Raji (cell line): Measurements from ENCODE around the gene PGM3.
A peak's percentile ranks its signal among the peaks of the same experiment; 100 is the strongest.

Experiments used
- POLR2A ChIP-seq: IDR thresholded peaks from 2 replicates; pipeline ENCODE4 v1.6.1; 2011; ENCODE audit warnings: low read depth, low read length, control low read depth; ENCODE audit not compliant: insufficient read depth

PGM3 gene, protein sequence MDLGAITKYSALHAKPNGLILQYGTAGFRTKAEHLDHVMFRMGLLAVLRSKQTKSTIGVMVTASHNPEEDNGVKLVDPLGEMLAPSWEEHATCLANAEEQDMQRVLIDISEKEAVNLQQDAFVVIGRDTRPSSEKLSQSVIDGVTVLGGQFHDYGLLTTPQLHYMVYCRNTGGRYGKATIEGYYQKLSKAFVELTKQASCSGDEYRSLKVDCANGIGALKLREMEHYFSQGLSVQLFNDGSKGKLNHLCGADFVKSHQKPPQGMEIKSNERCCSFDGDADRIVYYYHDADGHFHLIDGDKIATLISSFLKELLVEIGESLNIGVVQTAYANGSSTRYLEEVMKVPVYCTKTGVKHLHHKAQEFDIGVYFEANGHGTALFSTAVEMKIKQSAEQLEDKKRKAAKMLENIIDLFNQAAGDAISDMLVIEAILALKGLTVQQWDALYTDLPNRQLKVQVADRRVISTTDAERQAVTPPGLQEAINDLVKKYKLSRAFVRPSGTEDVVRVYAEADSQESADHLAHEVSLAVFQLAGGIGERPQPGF

DNA sequence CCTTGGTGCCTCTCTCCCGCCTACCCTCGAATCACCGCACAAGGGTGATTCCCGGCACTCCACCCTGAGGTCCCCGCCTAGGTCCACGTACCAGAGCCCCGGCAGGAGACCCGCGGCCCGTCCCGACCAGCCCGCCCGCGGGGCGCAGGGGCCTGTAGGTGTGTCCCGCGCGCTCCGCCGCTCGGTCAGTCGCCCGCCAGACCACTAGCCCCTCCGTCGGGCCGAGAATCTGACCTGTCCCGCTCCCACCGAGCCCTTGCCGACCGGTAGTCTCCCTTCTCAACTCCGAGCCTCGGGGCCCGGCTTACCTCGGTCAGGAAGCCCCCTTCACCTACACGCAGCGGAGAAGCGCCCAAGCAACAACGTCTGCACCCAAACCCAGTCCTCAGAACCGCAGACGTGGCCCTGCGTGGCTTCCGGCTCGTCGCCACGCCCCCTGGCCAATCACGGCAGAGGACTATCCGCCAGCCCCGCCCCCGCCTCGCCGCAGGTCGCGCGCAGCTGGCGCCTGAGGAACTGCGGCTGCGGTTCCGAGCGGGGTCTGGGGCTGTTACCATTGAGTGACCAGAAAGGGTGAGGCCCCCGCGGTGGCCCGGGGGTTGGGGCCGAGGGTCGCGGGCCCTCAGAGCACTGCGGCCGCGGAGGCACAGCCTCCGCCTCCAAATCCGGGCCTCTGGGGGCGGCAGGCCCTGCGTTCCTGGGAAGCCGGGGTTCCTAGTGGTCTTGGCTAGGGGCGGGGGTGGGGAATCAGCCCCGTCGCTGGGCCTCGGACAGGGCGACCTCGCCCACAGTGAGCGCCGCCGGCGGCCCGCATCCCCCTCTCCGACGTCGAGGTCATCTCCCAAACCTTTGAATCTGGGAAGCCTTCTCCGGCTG lies at the start of gene PGM3, which contains the start of gene RWDD2A:
TSS of gene PGM3 (minus strand) at position 395 of the 876 bp plus-strand sequence. CDS start 2,253 bp downstream, outside the sequence.
TSS of gene RWDD2A (plus strand) at position 487 of the 876 bp plus-strand sequence. CDS start 1,095 bp downstream, outside the sequence.
- peak; percentile 89 for TF ChIP-seq POLR2A

DNA sequence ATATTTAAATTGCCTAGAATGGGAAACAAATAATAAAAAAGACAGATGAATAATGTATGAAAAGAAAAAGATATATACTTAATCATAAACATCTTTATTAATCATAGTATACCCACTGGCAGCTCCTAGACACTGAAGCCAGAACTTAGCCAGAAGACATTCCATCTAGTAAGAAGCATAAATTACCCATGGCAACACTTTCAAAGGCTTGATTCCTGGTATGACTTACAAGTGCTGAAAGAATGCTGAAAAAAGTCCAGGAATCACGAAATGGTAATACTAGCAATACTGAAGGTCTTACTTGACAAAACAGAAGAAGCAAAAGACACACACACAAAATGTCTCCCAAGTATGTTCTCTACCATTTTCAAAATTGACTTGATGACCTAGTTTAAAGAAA lies 38.1 kb upstream of the PGM3 start:
- TF ChIP-seq POLR2A, result no peak

DNA sequence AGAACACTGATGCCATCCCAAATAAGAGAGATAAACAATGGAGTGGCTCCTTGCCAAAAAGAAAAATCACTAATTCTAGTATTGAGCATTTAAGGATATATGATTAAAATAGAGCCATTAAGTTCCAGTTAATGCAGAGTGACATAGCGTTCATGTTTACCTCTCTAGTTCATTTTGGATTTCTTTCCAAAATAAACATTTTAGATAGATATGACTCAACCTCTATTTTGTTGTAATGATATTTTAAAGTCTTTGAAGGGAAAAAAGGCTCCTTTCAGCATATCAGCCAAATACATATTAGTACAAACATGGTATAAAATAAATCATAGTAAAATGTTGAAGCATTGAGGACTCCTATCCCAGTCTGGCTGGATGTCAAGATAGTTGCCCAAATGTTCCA lies 33.5 kb upstream of the PGM3 start:
- no peak for TF ChIP-seq POLR2A

DNA sequence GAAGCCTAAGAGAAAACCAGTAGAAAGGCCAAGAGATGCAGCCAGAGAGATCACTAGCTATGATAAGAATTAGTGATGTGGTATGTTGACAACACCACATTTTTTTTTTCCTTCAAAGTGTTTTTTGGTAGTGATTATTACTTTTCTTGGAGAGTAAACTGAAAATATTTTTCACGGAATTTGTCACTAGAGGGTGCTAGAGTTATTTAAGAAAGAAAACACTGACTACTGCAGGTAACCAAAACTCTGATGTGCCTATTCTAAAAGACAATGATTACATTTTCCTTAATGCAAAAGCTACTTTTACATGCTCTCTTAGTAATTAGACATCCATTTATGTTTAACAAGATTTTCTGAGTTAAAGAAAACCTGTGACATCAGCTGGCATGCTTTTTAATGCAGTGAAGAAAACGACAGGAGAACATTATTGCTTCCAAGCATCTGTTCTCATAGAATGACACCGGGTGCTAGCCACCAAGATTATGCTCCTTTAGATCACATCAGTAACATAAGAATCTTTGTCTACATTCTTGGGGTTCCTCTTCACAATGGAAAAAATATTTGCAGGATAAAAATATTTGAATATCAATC lies 28.9 kb upstream of the PGM3 start:
- TF ChIP-seq POLR2A, result no peak

DNA sequence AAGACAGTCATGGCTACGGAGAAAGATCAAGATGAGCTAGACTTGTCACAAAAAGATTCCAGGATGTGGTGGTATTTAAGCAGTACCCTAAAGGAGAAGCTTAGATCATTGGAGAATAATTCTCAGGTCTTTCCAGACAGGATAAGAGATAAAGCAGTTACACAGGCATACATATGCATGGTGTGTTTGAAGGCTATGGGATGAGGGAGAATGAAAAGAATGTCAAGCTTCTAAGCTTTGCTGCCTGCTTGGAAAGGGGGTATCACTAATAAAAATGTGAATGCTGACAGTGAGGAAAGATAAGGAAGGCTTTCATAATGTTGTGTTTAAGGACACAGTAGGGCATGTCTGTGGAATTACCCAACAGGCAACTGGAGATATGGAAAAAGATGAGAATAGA lies 28.2 kb upstream of the PGM3 start:
- TF ChIP-seq POLR2A, result no peak

DNA sequence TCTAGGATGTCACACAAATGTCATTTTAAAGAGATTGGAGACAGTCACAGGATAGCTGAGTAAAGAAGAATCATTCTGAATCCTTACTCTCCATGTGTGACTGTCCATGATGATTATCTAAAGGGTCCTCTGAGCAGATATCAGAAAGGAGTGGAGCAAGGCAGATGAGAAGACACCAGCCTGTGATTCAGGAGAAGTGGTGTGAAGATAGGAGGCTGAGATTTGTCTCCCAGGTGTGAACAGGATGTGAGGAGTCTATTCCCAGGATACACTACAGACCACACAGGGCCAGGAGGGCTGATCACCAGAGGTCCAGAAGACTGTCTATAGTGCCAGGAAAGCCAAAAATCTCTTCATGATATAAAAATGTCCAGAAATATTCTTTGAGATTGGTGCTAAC lies 27.1 kb upstream of the PGM3 start:
- TF ChIP-seq POLR2A, result no peak

DNA sequence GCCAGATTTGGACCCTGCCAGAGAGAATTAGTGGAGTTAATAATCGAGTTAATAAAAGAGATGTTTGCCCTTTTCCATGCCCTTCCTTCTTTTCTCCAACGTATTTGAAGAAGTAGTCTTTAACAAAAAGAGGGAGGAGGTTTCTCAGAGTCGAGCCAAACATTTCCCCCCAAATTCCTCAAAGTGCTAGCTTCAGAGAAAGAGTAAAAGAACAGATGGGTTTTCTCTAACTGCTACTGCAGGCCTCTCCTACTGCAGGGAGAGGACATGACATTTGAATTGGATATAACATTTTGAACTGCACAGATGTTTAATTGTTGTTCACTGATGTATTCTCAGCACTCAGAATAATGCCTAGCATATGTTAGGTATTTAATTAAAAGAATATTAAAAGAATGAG lies 25.6 kb upstream of the PGM3 start:
- TF ChIP-seq POLR2A, result no peak

DNA sequence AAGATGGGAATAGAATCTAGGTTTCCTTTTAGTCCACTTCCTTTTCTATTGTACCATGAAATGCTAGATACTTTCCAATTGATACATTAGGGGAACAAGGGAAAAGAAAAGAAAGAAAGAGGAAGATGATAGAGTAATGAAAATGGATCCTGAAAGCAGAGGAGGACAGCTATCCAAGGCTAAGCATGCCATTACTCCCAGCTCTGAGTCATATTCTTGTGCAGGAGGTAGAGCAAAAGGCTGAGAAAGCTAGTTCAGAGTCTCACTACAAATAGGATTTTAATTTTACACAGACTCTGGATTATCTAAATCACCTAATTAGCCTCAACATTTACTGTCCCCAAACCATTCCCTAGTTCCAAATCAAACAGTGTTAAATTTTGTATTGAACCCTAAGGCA lies 23.7 kb upstream of the PGM3 start:
- TF ChIP-seq POLR2A, result no peak

DNA sequence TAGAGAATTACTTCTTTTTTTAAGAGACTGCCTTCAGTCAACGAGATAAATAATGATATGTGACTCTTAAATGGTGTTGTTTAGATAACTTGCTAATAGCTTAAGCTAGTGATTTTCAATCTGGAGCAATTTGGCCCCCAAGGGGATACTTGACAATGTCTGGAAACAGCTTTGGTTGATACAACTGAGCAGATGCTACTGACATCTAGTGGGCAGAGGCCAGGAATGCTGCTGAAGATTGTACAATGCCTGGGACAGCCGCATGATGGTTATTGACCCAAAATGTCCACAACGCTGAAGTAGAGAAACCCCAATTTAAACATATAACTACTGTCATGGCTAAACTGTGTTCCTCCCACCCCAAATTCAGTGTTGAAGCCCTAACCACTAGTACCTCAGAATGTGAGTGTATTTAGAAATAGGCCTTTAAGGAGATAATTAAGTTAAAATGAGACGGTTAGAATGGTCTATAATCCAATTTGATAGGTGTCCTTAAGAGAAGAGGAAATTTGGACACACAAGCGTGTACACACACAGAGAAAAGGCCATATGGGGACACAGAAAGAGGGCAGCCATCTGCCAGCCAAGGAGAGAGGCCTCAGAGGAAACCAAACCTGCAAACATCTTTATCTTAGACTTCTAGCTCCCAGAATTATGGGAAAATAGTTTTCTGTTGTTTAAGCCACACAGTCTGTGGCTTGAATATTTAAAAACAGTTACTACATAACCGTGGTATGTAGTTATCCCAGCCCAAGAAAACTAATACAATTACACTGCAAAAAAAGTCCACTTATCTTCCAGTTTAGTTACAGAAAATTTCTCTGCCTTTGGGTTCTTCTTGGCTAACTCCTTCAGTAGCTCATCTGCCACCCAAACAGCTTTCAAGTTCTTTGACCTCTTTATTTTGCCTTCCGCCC lies 22.3 kb upstream of the PGM3 start:
- TF ChIP-seq POLR2A, result no peak

DNA sequence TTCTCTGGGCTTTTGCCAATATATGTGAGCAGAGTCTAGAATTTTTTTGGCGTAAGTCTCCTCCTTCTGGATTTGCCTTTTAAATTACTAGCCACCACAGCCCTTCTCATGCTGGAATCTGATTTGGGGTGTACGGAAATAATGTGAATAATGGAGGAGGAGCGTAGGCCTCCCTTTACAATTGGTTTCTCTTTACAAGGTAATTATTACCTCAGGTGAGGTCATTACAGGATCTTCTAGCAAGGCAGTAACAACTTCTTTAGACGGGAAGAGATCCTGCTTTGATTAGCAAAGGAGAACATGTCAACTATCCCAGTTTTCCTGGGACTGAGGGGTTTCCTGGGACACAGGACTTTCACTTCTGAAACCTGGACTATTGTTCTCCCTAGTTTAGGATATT lies 9.0 kb upstream of the PGM3 start:
- no peak for TF ChIP-seq POLR2A

DNA sequence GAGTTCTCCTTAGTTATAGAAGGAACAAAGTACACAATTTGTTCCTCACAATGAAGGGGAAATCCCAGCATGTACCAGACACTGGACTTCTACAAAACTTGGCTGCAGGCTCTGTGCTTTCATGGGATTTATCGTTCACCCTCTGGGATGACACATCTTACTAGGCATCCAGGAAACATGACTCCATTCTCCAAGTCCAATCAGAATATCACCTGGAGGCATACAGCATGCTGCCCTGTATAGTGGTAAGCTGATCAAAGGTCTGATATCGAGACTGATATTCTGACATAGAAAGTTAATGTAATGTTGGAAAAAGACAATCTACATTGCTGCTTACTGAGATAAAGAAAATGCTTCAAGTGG lies 6.8 kb upstream of the PGM3 start:
- no peak for TF ChIP-seq POLR2A

DNA sequence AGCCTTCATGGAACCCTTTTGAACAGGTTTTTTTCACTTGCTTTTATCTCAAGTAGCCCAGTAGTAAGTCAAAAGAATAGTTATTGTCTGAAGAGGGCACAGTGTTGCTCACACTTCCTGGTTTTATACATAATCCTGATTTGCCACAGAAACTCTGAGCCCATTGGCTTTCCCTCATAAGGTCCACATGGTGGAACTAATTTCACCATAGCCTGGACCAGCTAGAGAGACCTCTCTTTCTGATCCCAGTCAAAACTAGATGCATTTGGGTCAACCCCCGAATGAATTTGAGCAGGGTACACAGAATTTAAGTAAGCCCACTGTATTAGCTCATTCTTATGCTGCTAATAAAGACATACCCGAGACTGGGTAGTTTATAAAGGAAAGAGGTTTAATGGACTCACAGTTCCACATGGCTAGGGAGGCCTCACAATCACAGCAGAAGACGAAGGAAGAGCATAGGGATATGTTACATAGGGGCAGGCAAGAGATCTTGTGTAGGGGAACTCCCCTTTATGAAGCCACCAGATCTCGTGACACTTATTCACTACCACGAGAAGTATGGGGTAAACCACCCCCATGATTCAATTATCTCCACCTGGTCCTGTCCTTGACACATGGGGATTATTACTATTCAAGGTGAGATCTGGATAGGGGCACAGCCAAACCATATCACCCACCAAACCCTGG lies 6.3 kb upstream of the PGM3 start:
- TF ChIP-seq POLR2A, result no peak

DNA sequence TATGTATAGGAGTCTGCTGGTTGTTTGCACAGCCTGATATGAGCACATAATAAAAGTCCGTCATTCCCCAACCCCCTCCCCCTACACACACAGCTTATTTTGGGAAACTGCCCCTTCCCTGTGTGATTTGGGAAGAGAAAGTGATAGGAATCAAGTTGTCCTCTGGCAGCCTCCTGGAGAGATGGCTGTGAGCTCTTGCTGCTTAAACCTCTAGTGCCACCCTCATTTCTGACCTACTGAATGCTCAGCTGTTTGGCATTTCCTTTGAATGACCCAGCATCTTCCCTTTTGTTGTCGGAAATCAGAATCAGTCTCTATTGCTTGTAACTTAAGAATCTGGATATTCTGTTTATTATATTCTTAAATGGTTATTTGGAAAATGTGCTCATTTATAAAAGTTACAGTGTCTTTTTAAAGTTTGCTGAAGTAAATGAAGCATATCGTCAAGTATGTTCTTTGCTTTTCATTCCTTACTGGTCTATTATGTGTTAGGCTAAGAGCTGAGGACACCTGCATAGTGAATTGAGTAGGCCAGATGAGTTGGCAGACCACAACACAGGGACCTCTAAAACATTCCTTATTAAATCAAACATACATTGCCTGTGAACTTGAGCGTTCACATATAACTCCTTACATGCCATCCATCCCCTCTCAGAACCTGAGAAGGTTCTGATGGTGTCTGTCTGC lies 5.6 kb upstream of the PGM3 start:
- TF ChIP-seq POLR2A, result no peak
